Measurements from ENCODE around the gene NXNL1. TPM values are rescaled to one million over a fixed set of nuclear protein-coding genes. Genes with fewer than 3 reads are reported as not detected.

NXNL1 gene
- total RNA-seq, 1 experiment from 2014 or later = not detected

DNA sequence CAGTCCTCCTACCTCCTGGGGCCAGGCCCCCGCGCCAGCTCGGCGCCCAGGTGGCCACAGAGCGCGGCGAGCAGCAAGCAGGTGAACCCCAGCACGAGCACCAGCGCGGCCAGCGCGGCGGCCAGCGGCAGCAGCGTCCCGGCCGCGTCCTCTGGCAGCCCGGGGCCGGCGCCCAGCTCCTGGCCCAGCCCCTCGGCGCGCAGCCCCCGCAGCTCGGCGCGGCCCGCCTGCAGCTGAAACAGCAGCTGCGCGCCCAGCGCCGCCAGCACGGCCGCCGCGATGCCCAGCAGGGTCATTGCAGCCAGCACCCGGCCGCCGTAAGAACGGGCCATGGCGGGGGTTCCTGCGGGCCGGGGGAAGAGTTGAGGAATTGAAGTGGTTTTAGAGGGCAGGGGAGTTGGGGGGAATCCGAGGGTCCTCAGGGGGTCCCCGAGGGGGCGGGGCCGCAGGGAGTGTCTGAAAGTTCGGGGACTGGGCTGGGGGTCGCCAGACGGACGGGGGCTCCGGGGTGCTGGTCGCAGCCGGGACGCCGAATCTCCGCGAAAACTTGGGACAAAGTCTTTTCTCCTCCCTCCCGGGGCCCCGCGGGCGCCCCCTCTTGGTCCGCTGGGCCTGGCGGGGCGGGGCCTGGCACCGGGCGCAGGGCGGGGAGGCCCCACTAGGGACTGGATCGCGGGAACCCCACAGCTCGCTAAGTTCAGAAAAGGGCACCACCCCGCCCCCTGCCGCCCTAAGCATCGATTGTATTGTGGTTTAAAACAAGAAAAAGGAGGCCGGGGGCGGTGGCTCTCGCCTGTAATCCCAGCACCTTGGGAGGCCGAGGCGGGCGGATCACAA lies 12.4 kb downstream of the NXNL1 start, which contains the start of gene TMEM221:
Gene TMEM221 (minus strand): TSS at position 538 of the 837 bp plus-strand sequence. CDS start 206 bp downstream, at position 332.
- no peaks in the 10 kb centered on the region for H3K36me3 ChIP-seq (ENCODE audit: control insufficient read depth, insufficient read depth, low read length)
- in situ Hi-C loops (cut with HindIII; ENCODE audit: low pct_unique_long_range_greater_than_20kb, low sequenced_read_pairs) = no loop called here
- H3K27me3 ChIP-seq (ENCODE audit: control insufficient read depth, insufficient read depth, low read length) = no peaks in the 10 kb centered on the region
- no peaks in the 10 kb centered on the region for H3K9me3 ChIP-seq (ENCODE audit: control insufficient read depth, insufficient read depth, low read depth, low read length)
- ChIA-PET POLR2A (no interaction called here), CTCF (interaction anchor here (0.6 to 0.7 kb wide), 2 partner anchors 32 to 160 kb away, joined by 4 to 8 read pairs; no protein-coding TSS in a partner anchor)
- no TSS peak for BruUV-seq (replicated peaks)
- DNase-seq (ENCODE audit: low read depth, low spot score) (no peak), ATAC-seq (peak; percentile 83)
- no peak within 1 kb of the TSS for H3K27ac ChIP-seq (ENCODE audit: low read length)
- intact Hi-C loops (cut with micrococcal nuclease; ENCODE audit: unreplicated experiment) = no loop called here
- peak within 1 kb of the TSS; percentile 36 to 39 for H3K4me3 ChIP-seq (ENCODE audit: low read depth in 2 of 2, low read length in 2 of 2)
- TF ChIP-seq, protein P1, sequence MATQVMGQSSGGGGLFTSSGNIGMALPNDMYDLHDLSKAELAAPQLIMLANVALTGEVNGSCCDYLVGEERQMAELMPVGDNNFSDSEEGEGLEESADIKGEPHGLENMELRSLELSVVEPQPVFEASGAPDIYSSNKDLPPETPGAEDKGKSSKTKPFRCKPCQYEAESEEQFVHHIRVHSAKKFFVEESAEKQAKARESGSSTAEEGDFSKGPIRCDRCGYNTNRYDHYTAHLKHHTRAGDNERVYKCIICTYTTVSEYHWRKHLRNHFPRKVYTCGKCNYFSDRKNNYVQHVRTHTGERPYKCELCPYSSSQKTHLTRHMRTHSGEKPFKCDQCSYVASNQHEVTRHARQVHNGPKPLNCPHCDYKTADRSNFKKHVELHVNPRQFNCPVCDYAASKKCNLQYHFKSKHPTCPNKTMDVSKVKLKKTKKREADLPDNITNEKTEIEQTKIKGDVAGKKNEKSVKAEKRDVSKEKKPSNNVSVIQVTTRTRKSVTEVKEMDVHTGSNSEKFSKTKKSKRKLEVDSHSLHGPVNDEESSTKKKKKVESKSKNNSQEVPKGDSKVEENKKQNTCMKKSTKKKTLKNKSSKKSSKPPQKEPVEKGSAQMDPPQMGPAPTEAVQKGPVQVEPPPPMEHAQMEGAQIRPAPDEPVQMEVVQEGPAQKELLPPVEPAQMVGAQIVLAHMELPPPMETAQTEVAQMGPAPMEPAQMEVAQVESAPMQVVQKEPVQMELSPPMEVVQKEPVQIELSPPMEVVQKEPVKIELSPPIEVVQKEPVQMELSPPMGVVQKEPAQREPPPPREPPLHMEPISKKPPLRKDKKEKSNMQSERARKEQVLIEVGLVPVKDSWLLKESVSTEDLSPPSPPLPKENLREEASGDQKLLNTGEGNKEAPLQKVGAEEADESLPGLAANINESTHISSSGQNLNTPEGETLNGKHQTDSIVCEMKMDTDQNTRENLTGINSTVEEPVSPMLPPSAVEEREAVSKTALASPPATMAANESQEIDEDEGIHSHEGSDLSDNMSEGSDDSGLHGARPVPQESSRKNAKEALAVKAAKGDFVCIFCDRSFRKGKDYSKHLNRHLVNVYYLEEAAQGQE (IDR thresholded peaks at IDR 0.05; ENCODE audit: insufficient read depth in 1 of 2, low read depth in 2 of 2, low read length in 1 of 2) = no peak
- TF ChIP-seq, protein P2, sequence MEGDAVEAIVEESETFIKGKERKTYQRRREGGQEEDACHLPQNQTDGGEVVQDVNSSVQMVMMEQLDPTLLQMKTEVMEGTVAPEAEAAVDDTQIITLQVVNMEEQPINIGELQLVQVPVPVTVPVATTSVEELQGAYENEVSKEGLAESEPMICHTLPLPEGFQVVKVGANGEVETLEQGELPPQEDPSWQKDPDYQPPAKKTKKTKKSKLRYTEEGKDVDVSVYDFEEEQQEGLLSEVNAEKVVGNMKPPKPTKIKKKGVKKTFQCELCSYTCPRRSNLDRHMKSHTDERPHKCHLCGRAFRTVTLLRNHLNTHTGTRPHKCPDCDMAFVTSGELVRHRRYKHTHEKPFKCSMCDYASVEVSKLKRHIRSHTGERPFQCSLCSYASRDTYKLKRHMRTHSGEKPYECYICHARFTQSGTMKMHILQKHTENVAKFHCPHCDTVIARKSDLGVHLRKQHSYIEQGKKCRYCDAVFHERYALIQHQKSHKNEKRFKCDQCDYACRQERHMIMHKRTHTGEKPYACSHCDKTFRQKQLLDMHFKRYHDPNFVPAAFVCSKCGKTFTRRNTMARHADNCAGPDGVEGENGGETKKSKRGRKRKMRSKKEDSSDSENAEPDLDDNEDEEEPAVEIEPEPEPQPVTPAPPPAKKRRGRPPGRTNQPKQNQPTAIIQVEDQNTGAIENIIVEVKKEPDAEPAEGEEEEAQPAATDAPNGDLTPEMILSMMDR (IDR thresholded peaks at IDR 0.05) = peak; percentile 80
- TF ChIP-seq TCF7L2 (IDR thresholded peaks at IDR 0.05; ENCODE audit: low read depth, low read length) (no peak), POLR2AphosphoS5 (IDR thresholded peaks at IDR 0.05; ENCODE audit: low read depth, low read length) (no peak), SIN3A (IDR thresholded peaks at IDR 0.05; ENCODE audit: borderline replicate concordance, insufficient read depth, low read depth, low read length) (no peak)
- no peaks in the 10 kb centered on the region for H3K4me1 ChIP-seq (ENCODE audit: control insufficient read depth, insufficient read depth, low read length)

DNA sequence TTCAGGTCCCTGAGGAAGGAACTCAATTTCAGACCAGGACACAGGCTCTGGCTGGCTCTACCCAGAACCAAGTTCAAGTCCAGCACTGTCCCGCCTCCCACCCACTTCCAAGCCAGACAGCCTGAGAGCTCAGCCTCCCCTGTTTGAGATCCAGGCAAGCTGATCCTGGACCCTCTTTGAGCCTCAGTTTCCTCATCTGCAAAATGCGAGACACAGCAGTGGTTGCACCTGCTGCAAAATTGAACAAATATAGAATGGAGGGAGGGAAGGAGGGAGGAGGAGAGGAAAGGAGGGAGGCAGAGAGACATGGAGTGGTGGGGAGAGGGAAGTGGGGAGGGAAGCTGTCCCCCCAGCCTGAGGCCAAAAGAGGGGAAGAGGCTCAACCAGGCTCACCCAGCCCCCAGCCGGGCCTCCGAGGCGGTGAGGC lies 13.0 kb downstream of the NXNL1 start:
- in situ Hi-C loops (cut with HindIII; ENCODE audit: low pct_unique_long_range_greater_than_20kb, low sequenced_read_pairs) = no loop called here
- TF ChIP-seq, protein P2 (IDR thresholded peaks at IDR 0.05) = no peak
- TF ChIP-seq SIN3A (IDR thresholded peaks at IDR 0.05; ENCODE audit: borderline replicate concordance, insufficient read depth, low read depth, low read length) (no peak), POLR2AphosphoS5 (IDR thresholded peaks at IDR 0.05; ENCODE audit: low read depth, low read length) (no peak), TCF7L2 (IDR thresholded peaks at IDR 0.05; ENCODE audit: low read depth, low read length) (no peak)
- TF ChIP-seq, protein P1 (IDR thresholded peaks at IDR 0.05; ENCODE audit: insufficient read depth in 1 of 2, low read depth in 2 of 2, low read length in 1 of 2) = no peak

More for the DNA sequence above, 13.0 kb downstream of the NXNL1 start:
- DNase-seq (ENCODE audit: low read depth, low spot score) = no peak
- peak overlapping the region in 1 of 2 experiments; percentile 36; a peak in 2 of 4 replicates for H3K4me3 ChIP-seq (ENCODE audit: low read depth in 2 of 2, low read length in 2 of 2)
- H3K36me3 ChIP-seq (ENCODE audit: control insufficient read depth, insufficient read depth, low read length) = no peaks in the 10 kb centered on the region
- POLR2A ChIA-PET = no interaction called here
- intact Hi-C loops (cut with micrococcal nuclease; ENCODE audit: unreplicated experiment) = no loop called here
- H3K4me1 ChIP-seq (ENCODE audit: control insufficient read depth, insufficient read depth, low read length) = no peaks in the 10 kb centered on the region
- no peak overlapping the region for H3K27ac ChIP-seq (ENCODE audit: low read length)
- H3K27me3 ChIP-seq (ENCODE audit: control insufficient read depth, insufficient read depth, low read length) = no peaks in the 10 kb centered on the region
- ATAC-seq = peak; percentile 32
- H3K9me3 ChIP-seq (ENCODE audit: control insufficient read depth, insufficient read depth, low read depth, low read length) = no peaks in the 10 kb centered on the region
- CTCF ChIA-PET = interaction anchor here (0.6 to 1.1 kb wide), 3 partner anchors 31 to 159 kb away, joined by 3 to 8 read pairs (median 4); no protein-coding TSS in a partner anchor
- BruUV-seq (replicated peaks) = no TSS peak

All from Panc1 (cell line).